Measurements from ENCODE around the gene APBA1. TPM values are rescaled to one million over a fixed set of nuclear protein-coding genes. Genes with fewer than 3 reads are reported as not detected.
"Not testable (repeated sequence)": the region's sequence is repeated elsewhere in the genome, so short reads cannot be mapped to it uniquely, and the experiment has no call there.

The APBA1 gene
- total RNA-seq, 4 donors from 2014 or later = 1.3 to 8.0 (median 1.7) TPM

GRCh38 chr9:69445251-69445650, 226.9 kb downstream of the APBA1 start:
- Histone ChIP-seq H3K4me3 (no peak overlapping the region), H3K27ac (no peak overlapping the region), H3K4me1 (no peaks in the 10 kb centered on the region), H3K36me3 (peaks cover 0 to 15% (median 0%) of the 10 kb centered on the region in 3 donors), H3K27me3 (no peaks in the 10 kb centered on the region), H3K9me3 (no peaks in the 10 kb centered on the region)
- intact Hi-C loops (cut with DNase I) = no loop called here
- no peak for DNase-seq
- TF ChIP-seq, protein P1, sequence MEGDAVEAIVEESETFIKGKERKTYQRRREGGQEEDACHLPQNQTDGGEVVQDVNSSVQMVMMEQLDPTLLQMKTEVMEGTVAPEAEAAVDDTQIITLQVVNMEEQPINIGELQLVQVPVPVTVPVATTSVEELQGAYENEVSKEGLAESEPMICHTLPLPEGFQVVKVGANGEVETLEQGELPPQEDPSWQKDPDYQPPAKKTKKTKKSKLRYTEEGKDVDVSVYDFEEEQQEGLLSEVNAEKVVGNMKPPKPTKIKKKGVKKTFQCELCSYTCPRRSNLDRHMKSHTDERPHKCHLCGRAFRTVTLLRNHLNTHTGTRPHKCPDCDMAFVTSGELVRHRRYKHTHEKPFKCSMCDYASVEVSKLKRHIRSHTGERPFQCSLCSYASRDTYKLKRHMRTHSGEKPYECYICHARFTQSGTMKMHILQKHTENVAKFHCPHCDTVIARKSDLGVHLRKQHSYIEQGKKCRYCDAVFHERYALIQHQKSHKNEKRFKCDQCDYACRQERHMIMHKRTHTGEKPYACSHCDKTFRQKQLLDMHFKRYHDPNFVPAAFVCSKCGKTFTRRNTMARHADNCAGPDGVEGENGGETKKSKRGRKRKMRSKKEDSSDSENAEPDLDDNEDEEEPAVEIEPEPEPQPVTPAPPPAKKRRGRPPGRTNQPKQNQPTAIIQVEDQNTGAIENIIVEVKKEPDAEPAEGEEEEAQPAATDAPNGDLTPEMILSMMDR (IDR thresholded peaks at IDR 0.05) = no peak
- TF ChIP-seq POLR2A (IDR thresholded peaks at IDR 0.05) = no peak
- WGBS, 2 donors = 85 to 87% methylated on average over 5 of the region's 5 CpGs

DNA sequence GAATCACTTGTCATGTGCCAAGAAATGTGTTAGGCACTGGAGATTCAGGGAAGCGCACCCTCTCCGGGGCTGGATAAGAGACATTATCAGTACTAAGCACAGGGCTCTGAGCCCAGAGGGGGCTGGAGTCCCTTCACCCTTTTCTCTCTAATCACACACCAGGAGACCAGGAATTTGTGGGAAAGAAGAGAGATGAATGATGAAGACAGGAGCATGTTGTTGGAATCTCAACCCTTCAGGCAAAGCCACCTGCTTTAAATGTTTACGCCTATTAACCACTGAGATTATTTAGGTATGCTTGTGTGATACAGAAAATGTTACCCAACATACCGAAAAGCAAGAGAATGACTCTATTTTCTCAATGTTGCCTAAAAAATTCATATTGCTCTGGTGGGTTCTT, 227.4 kb downstream of the APBA1 start:
- Histone ChIP-seq H3K27me3 (no peaks in the 10 kb centered on the region), H3K27ac (no peak overlapping the region), H3K36me3 (peaks cover 0 to 18% (median 0%) of the 10 kb centered on the region in 3 donors), H3K4me1 (no peaks in the 10 kb centered on the region), H3K9me3 (no peaks in the 10 kb centered on the region), H3K4me3 (no peak overlapping the region)
- DNase-seq = no peak
- 93 to 96% methylated on average over 4 of the region's 4 CpGs for WGBS, 2 donors
- intact Hi-C loops (cut with DNase I) = no loop called here
- TF ChIP-seq, protein P1 (IDR thresholded peaks at IDR 0.05) = no peak
- TF ChIP-seq POLR2A (IDR thresholded peaks at IDR 0.05) = no peak

DNA sequence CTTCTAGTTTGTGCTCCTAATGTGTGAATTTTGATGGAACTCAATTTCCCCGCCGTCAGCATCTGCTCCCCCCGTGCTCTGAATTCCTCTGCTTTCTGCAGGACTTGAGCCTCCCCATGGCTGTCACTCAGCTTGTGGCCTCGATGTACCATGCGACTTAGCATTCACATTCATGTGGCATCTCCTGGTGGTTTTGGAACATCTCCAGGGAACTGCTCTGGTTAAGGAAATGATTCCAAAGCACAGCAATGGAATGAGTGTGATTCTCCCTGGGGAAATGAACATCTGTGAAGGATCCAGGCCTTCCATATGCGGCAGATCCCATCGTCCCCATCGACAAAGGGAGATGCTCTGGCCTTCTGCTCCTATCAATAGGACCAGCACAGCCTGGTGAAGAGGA, 228.2 kb downstream of the APBA1 start:
- Histone ChIP-seq H3K27me3 (no peaks in the 10 kb centered on the region), H3K9me3 (no peaks in the 10 kb centered on the region), H3K4me3 (no peak overlapping the region), H3K27ac (no peak overlapping the region), H3K36me3 (peaks cover 0 to 16% (median 0%) of the 10 kb centered on the region in 3 donors), H3K4me1 (no peaks in the 10 kb centered on the region)
- WGBS, 2 donors = 87 to 88% methylated on average over 5 to 8 of the region's 8 CpGs
- intact Hi-C loops (cut with DNase I) = no loop called here
- TF ChIP-seq, protein P1 (IDR thresholded peaks at IDR 0.05) = no peak
- TF ChIP-seq POLR2A (IDR thresholded peaks at IDR 0.05) = no peak
- DNase-seq = no peak

GRCh38 chr9:69443178-69443577, 229.0 kb downstream of the APBA1 start:
- Histone ChIP-seq H3K9me3 (no peaks in the 10 kb centered on the region), H3K4me3 (no peak overlapping the region), H3K4me1 (no peaks in the 10 kb centered on the region), H3K27ac (no peak overlapping the region), H3K36me3 (peaks cover 0 to 9% (median 0%) of the 10 kb centered on the region in 3 donors), H3K27me3 (no peaks in the 10 kb centered on the region)
- 69 to 83% methylated on average over 2 to 3 of the region's 3 CpGs for WGBS, 2 donors
- DNase-seq = no peak
- TF ChIP-seq, protein P1 (IDR thresholded peaks at IDR 0.05) = no peak
- TF ChIP-seq POLR2A (IDR thresholded peaks at IDR 0.05) = no peak
- intact Hi-C loops (cut with DNase I) = no loop called here

DNA sequence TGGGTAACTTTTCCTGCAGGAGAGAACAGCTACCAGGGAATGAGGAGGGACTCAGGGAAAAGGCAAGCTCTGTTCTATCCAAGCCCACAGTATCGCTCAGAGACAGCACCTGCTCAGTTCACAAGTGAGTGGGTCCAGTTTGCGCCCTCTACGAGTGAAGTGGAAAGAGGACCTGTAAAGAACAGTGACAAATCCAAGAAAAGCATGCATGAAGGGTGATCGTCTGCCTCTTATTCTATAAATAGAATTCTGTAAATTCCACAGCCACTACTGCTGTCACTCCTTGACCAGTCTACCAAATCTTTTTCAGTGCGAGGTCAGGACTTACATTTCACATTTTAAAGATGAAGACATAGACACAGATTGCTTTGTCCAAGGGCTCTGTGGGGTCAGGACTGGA, 229.7 kb downstream of the APBA1 start:
- WGBS, 2 donors = 62 to 87% methylated on average over 5 of the region's 5 CpGs
- TF ChIP-seq, protein P1 (IDR thresholded peaks at IDR 0.05) = no peak
- no peak for TF ChIP-seq POLR2A (IDR thresholded peaks at IDR 0.05)
- Histone ChIP-seq H3K9me3 (no peaks in the 10 kb centered on the region), H3K27me3 (no peaks in the 10 kb centered on the region), H3K4me1 (no peaks in the 10 kb centered on the region), H3K36me3 (peaks cover 0 to 9% (median 0%) of the 10 kb centered on the region in 3 donors), H3K27ac (no peak overlapping the region), H3K4me3 (no peak overlapping the region)
- DNase-seq = no peak
- intact Hi-C loops (cut with DNase I) = no loop called here

DNA sequence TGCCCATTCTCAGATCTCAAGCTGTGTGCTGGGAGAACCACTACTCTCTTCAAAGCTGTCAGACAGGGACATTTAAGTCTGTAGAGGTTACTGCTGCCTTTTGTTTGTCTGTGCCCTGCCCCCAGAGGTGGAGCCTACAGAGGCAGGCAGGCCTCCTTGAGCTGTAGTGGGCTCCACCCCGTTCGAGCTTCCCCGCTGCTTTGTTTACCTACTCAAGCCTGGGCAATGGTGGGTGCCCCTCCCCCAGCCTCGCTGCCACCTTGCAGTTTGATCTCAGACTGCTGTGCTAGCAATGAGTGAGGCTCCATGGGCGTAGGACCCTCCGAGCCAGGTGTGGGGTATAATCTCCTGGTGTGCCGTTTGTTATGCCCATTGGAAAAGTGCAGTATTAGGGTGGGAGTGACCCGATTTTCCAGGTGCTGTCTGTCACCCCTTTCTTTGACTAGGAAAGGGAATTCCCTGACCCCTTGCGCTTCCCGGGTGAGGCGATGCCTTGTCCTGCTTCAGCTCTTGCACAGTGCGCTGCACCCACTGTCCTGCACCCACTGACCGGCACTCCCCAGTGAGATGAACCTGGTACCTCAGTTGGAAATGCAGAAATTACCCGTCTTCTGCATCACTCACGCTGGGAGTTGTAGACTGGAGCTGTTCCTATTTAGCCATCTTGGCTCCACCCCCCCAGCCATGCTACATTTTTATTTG, 231.8 kb downstream of the APBA1 start:
- H3K36me3 ChIP-seq; intact Hi-C loops (cut with DNase I); H3K9me3 ChIP-seq; DNase-seq; H3K27ac ChIP-seq; H3K4me3 ChIP-seq; H3K4me1 ChIP-seq; H3K27me3 ChIP-seq: not testable (repeated sequence)
- WGBS, 2 donors = 73 to 84% methylated on average over 8 to 13 of the region's 15 CpGs

- H3K27me3 ChIP-seq; H3K27ac ChIP-seq; DNase-seq; H3K36me3 ChIP-seq; intact Hi-C loops (cut with DNase I); H3K4me1 ChIP-seq; H3K9me3 ChIP-seq; H3K4me3 ChIP-seq: not testable (repeated sequence)
- 77 to 85% methylated on average over 4 of the region's 4 CpGs for WGBS, 2 donors
These were observed 232.5 kb downstream of the APBA1 start for GRCh38 chr9:69439654-69440053.
